Measurements from ENCODE around the gene FBXL15.
A peak's percentile ranks its signal among the peaks of the same experiment; 100 is the strongest.
"Not testable (repeated sequence)": the region's sequence is repeated elsewhere in the genome, so short reads cannot be mapped to it uniquely, and the experiment has no call there.

Gene FBXL15

DNA sequence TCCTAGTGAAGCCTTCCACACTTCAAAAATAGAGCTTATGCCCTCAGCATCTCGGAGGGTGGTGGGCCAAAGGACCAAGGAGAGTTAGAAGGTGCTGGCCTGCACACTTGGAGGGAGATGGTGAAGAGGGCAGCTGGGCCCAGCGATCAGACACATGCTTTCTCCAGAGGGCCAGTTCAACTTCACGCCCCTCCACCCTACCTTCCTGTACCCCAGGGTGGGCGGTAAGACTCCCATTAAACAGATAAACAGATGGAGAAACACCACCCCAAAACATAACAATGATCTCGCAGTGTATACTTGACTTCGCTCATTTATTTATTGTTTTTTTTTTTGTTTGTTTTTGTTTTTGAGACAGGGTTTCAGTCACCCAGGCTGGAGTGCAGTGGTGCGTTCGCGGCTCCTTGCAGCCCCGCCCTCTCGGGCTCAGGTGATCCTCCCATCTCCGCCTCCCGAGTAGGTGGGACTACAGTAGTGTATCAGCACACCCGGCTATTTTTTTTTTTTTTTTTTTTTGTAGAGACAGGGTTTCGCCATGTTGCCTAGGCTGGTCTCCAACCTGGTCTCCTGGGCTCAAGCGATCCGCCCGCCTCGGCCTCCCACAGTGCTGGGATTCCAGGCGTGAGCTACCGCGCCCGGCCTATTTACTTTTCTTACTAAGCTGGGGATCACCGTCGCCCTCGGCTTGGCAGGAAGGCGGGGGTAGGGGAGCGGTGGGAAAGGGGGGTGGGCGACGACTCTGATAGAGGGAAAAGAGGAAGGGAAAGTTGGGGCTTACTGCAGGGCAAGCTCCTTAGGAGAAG lies 28.9 kb downstream of the FBXL15 start:
- in situ Hi-C loops (cut with HindIII; ENCODE audit: low pct_ligation_motif_present, low pct_unique_long_range_greater_than_20kb, low sequenced_read_pairs) = no loop called here

DNA sequence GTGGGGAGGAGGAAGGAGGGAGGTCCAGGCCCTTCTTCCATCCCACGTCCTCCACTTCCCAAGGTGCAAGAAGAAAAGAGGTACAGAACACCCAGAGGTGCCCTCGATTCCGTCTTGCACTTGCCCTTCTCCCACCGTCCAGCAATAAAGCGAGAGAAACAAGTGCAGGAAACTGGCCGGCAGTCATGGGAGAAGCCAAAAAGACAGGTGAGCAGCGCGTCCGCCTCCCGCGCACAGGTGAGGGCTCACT lies 29.4 kb downstream of the FBXL15 start:
- DNase-seq = peak; percentile 21
- in situ Hi-C loops (cut with HindIII; ENCODE audit: low pct_ligation_motif_present, low pct_unique_long_range_greater_than_20kb, low sequenced_read_pairs) = no loop called here

More for the DNA sequence above, 28.9 kb downstream of the FBXL15 start:
- peak; percentile 89 for DNase-seq

DNA sequence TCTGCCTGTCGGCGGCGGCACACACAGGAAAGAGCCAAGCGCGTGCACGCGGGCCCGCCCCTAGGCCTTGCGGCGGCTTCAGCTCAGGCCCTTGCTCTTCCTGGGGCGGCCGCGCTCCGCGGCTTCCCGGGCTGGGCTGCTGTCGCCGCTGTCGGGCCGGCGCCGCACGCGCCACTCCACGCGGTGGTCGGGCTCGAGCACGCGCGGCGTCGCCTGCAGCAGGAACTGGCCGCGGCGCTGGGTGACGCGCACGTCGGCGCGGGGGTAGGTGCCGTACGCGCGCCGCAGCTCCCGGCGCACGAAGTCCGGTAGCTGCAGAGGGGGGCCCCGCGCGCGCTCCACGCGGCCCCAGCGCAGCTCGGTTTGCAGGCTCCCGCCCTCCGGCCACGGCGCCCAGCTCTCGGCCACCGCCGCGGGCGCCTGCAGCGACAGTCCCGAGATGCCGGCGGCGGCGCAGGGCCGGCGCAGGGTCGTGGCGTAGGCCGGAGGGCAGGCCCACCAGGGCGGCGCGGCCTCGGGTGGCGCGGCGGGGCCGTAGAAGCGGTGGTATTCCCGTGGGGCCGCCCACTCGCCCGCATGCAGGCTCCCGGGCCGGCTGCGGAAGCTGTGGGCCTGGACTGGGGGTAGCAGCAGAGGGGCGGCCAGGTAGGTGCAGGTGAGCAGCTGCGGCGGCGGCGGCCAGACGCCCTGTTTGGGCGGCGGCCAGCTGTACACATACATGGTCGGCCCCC lies 29.9 kb downstream of the FBXL15 start:
- in situ Hi-C loops (cut with HindIII; ENCODE audit: low pct_ligation_motif_present, low pct_unique_long_range_greater_than_20kb, low sequenced_read_pairs) = no loop called here
- peak; percentile 76 for DNase-seq

DNA sequence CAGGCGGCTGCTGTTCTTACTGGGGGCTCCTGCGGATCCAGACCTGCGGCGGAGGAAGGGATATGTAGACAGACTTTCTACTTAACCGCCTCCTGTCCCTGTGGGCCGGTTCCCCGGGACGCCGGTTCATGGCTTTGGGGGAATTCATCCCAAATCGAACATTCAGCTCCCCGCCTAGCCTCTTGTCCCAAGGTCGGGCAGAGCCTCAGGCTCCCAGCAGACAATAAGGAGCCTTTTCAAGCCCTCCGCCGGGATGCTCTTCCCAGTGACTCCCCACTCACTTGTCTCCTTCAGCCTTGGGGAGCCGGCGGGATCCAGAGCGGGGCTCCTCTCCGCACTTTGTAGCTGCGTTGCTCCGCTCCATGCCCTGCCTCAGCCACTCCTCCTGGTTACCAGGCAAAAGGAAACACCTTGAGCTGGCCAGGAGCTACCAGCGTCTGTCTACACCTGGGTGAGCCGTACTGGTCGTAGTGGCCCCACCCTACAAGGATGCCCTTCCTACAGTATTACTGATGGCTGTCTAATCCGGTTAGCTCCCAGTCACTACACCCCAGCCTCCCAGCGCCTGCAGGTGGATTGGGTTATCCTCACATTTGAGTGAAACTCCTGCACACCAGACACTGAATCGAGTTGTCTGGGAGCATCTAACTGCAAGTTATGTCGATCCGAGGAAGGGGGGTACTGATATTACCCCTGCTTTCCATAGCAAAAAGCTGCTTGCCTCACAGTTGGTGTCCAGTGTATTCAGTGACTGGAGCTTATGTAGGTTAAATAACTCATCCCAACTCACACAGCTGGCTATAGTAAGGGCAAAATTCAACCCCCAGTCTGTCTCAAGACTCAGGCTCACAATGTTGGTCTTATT lies 30.7 kb downstream of the FBXL15 start, which contains the start of gene C10orf95:
C10orf95 (minus strand) TSS at position 439 of the 865 bp plus-strand sequence. CDS start 450 bp downstream, outside the sequence.
- peak; percentile 22 for DNase-seq
- in situ Hi-C loops (cut with HindIII; ENCODE audit: low pct_ligation_motif_present, low pct_unique_long_range_greater_than_20kb, low sequenced_read_pairs) = no loop called here

DNA sequence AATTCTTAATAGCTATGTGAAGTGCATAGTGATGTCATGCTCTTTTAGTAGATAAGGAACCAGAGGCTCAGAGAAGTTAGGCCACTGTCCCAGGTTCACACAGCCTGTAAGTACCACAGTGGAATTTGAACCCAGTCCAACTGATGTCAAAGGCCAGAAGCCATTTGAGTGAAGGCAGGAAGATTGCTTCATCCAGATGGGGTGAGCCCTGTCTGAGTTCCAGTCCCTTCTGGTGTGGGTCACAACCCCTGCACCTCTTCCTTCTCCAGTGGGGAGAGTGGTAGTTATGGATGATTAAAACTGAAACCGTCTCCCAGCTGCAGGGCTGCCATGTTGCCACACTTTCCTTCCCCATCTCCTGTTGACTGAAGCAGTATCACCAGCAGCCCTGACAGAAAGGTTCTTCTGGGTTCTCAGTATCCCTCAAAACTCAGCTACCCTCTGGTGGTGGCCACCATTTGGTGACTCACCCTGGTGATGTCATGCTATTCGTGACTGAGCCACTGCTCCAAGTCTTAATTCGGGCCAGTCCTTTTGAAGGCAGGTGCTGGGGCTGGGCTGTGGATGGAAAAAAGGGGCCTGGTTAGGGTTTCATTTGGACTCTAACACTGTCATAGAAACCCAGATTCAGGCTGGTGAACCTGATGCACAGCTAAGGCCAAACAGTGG lies 32.2 kb downstream of the FBXL15 start:
- in situ Hi-C loops (cut with HindIII; ENCODE audit: low pct_ligation_motif_present, low pct_unique_long_range_greater_than_20kb, low sequenced_read_pairs) = no loop called here
- peak; percentile 88 for DNase-seq

DNA sequence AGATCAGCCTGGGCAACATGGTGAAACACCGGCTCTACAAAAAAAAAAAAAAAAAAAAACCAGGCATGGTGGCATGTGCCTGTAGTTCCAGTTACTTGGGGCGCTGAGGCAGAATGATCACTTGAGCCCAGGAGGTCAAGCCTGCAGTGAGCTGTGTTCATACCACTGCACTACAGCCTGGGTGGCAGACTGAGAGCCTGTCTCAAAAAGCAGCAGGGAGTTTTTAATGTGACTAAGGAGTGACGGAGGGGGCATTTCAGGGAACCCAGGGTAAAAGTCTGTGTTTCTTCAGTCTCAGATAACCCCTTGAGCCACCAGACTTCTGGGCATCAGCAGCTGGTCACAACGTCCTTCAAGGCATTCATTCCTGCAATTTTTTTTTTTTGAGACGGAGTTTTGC lies 32.9 kb downstream of the FBXL15 start:
- in situ Hi-C loops (cut with HindIII; ENCODE audit: low pct_ligation_motif_present, low pct_unique_long_range_greater_than_20kb, low sequenced_read_pairs) = no loop called here
- DNase-seq = peak; percentile 54

DNA sequence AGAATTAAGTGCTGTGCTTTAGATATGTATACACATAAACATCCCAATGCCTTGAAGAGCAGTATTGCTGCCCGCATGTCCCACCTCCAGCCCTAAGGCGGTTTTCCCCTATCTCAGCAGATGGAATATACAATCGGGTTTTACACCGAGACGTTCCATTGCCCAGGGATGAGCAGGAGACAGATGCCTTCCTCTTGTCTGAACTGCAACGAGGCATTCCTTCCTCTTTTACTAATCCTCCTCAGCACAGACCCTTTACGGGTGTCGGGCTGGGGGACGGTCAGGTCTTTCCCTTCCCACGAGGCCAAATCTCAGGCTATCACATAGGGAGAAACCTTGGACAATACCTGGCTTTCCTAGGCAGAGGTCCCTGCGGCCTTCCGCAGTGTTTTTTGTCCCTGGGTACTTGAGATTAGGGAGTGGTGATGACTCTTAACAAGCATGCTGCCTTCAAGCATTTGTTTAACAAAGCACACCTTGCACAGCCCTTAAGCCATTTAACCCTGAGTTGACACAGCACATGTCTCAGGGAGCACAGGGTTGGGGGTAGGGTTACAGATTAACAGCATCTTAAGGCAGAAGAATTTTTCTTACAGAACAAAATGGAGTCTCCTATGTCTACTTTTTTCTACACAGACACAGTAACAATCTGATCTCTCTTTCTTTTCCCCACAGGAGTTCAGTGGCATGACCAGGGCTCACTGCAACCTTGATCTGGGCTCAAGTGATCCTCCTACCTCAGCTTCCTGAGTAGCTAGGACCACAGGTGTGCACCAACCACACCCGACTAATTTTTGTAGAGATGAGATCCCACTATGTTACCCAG lies 34.2 kb downstream of the FBXL15 start:
- DNase-seq; in situ Hi-C loops (cut with HindIII; ENCODE audit: low pct_ligation_motif_present, low pct_unique_long_range_greater_than_20kb, low sequenced_read_pairs): not testable (repeated sequence)

DNA sequence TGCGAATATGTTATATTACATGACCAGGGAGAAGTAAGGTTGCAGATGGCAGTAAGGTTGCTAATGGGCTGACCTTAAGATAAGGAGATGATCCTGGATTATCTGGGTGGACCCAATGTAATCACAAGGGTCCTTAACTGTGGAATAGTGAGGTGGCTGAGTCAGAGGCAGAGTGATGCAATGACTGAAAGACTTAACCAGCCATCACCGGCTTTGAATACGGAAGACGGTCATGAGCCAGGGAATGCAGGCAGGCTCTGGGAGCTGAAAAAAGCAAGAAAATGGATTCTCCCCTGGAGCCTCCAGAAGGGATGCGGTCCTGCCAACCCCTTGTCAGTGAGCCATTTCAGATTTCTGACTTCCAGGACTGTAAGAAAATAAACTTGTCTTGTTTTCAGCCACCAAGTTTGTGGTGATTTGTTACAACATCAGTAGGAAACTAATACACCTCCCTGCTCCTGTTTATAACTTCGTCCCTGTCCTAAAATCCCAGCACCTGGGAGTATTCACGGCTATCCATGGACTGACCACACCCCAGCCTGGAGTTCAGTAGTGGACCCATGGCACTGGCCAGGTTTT lies 35.3 kb downstream of the FBXL15 start:
- DNase-seq = peak; percentile 83
- in situ Hi-C loops (cut with HindIII; ENCODE audit: low pct_ligation_motif_present, low pct_unique_long_range_greater_than_20kb, low sequenced_read_pairs) = no loop called here

DNA sequence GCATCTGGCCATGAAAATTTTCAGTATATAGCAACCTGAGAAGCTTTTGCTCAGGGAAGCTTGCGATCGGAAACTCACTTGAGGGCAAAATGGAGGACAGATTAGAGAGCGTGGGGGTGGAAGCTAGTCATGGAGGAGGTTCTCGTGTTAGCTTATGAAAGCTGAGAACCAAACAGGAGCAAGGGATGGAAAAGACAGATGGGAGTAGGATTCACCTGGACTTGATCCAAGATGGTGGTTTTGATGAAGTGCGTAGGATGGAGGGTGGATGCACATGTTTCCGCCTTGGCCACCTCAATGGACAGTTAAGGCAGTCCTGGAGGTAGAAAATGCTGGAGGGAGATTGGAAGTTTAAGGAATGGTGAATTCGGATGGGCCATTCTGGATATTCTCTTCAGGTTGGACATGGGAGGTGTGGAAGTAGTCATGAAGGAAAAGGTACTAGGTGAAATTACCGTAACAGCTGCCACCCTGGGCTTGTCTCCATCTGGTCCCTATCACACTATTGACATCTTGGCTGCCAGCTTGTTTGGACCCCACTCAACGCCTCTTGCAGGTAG lies 37.0 kb downstream of the FBXL15 start:
- in situ Hi-C loops (cut with HindIII; ENCODE audit: low pct_ligation_motif_present, low pct_unique_long_range_greater_than_20kb, low sequenced_read_pairs) = no loop called here
- DNase-seq = no peak

DNA sequence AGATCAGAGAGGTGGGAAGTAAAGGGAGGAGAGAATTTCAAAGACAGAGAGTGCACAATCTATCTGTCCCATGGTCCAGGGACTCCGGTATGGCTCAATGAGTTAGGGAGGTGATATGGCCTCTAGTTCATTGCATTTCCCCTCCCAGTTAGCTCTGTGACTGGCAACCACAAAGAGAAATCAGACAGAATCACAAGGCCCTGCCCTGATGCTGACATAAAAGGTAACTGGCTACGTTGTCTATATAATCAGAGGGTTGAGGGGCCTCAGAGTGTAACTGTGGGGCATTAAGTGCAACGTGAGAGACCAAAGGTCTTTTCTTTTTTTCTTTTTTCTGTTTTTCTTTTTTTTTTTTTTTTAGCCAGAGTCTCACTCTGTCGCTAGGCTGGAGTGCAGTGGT lies 38.0 kb downstream of the FBXL15 start:
- in situ Hi-C loops (cut with HindIII; ENCODE audit: low pct_ligation_motif_present, low pct_unique_long_range_greater_than_20kb, low sequenced_read_pairs) = no loop called here
- DNase-seq = no peak

DNA sequence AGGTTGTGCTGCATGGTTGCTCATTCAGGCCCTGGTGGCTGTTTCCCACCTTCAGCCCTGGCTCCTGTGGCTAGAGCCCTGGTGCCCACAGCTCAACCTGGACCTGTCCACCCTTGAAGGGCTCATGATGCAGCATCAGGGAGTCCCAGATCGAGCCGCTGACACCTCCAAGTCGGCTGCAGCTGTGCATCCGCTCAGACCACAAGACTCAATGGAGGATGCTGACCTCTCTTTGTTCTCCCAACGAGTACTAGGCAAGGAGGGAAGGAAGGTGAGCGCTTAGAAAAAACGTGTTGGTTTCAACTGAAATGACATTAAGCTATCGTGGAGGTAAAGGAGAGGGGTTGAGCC lies 40.2 kb downstream of the FBXL15 start:
- no peak for DNase-seq
- in situ Hi-C loops (cut with HindIII; ENCODE audit: low pct_ligation_motif_present, low pct_unique_long_range_greater_than_20kb, low sequenced_read_pairs) = no loop called here

DNA sequence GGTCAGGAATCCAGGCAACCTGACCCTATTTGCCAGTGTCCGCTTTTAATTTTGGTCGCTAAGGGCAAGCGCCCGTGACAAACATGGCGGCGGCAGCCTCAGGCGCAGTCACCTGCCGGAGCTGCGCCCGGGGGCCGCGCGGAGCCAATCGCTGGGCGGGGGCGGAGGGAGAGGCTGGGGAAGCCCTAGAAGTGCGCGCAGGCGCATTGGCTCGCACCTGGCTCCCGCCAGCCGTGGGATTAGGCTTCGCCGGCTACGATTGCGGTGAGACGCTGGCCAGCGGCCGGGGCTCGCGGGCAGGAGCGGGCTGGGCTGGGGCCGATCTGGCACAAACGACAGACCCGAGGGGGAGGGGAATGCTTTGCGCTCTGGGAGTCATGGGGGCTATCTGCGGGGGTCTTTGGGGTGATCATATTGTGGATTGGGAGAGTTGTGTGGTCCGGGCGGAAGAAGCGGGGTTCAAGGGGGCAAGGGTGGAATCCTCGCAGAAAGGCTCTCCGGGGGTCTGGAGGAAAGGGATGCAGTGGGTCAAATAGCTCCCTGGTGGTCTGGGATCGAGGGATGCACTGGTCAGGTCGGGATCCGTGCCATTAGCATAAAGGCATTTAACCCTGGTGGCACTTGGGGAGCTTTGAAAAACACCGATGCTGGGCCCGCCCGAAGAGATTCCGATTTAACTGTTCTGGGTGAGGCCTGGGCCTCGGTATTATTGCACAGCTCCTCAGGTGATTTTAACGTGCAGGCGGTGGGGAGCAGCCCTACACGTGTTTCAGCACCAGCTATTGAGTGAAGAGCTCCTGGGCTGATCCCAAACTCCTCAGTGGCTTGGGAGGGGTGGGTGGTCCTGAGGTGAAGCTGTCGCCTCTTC lies 40.8 kb downstream of the FBXL15 start:
- DNase-seq = peak; percentile 95

DNA sequence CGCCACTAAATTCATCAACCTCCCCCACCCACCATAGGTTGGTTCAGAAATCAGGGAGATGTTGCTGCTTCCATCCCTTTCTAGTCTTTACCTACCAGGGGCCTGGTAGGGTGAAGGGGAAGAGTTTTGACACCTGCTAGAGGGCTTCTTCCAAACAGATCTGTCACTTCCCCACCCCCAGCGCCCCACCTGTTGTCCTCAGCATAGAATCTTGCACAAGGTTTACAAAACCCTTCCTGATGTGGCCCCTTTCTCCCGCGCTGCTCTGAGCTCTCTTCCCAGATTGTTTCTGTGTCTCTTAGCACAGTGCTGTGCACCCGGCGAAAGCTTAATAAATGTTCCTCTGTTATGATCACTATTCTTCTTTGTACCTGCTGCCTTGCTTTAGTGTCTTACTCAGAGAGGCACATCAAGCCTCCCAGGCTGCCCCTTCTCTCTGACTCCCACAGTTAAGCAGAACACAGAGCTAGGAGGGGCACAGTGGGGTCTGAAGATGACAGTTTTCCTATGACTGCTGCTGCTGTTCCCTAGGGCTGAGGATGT lies 41.9 kb downstream of the FBXL15 start:
- in situ Hi-C loops (cut with HindIII; ENCODE audit: low pct_ligation_motif_present, low pct_unique_long_range_greater_than_20kb, low sequenced_read_pairs) = no loop called here

More for the DNA sequence above, 40.8 kb downstream of the FBXL15 start:
- in situ Hi-C loops (cut with HindIII; ENCODE audit: low pct_ligation_motif_present, low pct_unique_long_range_greater_than_20kb, low sequenced_read_pairs) = no loop called here

DNA sequence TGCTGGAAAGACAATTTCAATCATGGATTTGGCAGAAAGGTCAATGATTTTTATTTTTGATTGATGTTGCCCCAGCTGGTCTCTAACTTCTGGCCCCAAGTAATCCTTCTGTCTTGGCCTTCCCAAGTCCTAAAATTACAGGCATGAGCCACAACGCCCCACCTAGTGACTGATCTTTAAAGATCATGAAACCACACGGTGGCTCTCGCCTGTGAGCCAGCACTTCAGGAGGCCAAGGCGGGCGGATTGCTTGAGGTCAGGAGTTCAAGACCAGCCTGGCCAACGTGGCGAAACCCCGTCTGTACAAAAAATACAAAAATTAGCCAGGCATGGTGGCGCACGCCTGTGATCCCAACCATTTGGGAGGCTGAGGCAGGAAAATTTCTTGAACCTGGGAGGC lies 43.3 kb downstream of the FBXL15 start:
- no peak for DNase-seq
- in situ Hi-C loops (cut with HindIII; ENCODE audit: low pct_ligation_motif_present, low pct_unique_long_range_greater_than_20kb, low sequenced_read_pairs) = no loop called here

More for the DNA sequence above, 41.9 kb downstream of the FBXL15 start:
- DNase-seq = no peak

DNA sequence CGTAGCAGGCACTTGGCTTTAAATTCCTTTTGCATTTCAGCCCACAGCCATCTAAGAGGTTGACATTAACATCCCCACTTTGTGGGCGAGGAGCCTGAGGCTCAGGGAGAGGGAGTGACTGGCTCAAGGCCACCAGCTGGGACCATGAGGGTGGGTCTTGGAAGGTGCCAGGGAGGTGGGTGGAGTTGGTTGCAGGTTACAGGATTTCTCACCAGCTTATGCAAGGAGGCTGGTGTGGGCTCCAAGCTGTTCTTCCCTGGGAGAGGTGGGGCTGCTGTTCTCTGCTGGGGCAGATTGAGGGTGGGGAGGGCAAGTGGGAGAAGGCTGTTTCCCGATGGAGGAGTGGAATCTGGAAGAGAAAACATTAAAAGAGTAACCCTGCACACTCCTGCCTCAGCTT lies 44.8 kb downstream of the FBXL15 start:
- DNase-seq = no peak
- in situ Hi-C loops (cut with HindIII; ENCODE audit: low pct_ligation_motif_present, low pct_unique_long_range_greater_than_20kb, low sequenced_read_pairs) = no loop called here

DNA sequence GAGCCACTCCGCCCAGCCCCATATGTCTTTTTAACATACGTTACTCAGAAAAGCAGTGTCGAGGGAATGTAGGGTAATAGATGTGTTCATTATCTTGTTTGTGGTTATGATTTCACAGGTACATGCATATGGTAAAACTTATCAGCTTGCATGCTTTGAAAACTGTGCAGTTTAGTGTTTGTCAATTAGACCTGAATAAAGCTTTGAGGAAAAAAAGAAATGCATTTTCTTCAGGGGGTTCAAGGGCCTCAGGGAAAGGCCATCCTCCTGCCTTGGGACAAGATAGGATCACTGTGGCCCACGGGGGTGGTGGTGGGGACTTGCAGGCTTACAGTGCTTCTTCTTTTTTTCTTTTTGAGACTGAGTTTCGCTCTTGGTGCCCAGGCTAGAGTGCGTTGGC lies 46.7 kb downstream of the FBXL15 start:
- in situ Hi-C loops (cut with HindIII; ENCODE audit: low pct_ligation_motif_present, low pct_unique_long_range_greater_than_20kb, low sequenced_read_pairs) = no loop called here

More for the DNA sequence above, 46.7 kb downstream of the FBXL15 start:
- DNase-seq = no peak
